Activated naive CD4-positive, alpha-beta T cell treated with anti-CD3 and anti-CD28 coated beads, Interleukin-2, amount 50 U/mL, for 72 hours (primary cell): ENCODE results near the gene CRYBA1. TPM values are rescaled to one million over a fixed set of nuclear protein-coding genes. Genes with fewer than 3 reads are reported as not detected.
"Not testable (repeated sequence)": the region's sequence is repeated elsewhere in the genome, so short reads cannot be mapped to it uniquely, and the experiment has no call there.

Source experiments
- ATAC-seq, 2 donors: fragments of 150-1000 bp; cut with Tn5 transposase; 2 replicates each; pipeline ENCODE4 v1.10.0; 2021; ENCODE audit warnings: mild to moderate bottlenecking in 2 of 2, moderate library complexity in 2 of 2
- DNase-seq, 2 donors: peaks; one replicate each; pipeline ENCODE4 v3.0.0; 2021 to 2022; ENCODE audit warnings: low spot score in 2 of 2
- H3K27ac Mint-ChIP-seq, 2 donors: one replicate each; pipeline ENCODE4 v1.8.0; 2022; ENCODE audit warnings: mild to moderate bottlenecking in 2 of 2, mixed read lengths in 2 of 2
- H3K36me3 Mint-ChIP-seq, 2 donors: one replicate each; pipeline ENCODE4 v1.8.0; 2022; ENCODE audit warnings: mixed read lengths in 2 of 2
- H3K9me3 Mint-ChIP-seq, 2 donors: one replicate each; pipeline ENCODE4 v1.8.0; 2022; ENCODE audit warnings: mixed read lengths in 2 of 2
- total RNA-seq, 2 donors: library from RNA; stranded (reverse); gene quantifications; one replicate each; pipeline ENCODE4 v1.2.3, GENCODE V29; 2022

The CRYBA1 gene
- total RNA-seq, 2 donors from 2014 or later: not detected

DNA sequence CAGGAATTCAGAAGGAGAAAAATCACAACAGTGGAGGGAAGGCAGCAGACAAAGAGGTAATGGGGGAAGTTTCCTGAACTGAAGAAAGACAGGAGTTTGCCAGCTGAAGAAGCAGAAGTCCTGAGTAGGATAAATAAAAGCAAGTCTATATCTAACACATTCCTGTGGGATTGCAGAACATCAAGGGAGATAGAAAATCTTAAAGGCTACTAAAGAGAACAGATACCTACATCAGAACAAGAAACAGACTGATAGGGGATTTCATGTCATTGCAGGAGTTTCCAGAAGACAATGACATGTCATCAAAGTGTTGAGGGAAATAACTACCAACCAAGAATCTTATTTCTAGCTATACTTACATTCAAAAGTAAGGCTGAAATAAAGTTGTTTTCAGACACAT lies 21.3 kb upstream of the CRYBA1 start:
- no peaks in the 10 kb centered on the region for H3K36me3 Mint-ChIP-seq
- DNase-seq: no peak
- no peak for ATAC-seq
- H3K27ac Mint-ChIP-seq: no peak overlapping the region
- no peaks in the 10 kb centered on the region for H3K9me3 Mint-ChIP-seq

DNA sequence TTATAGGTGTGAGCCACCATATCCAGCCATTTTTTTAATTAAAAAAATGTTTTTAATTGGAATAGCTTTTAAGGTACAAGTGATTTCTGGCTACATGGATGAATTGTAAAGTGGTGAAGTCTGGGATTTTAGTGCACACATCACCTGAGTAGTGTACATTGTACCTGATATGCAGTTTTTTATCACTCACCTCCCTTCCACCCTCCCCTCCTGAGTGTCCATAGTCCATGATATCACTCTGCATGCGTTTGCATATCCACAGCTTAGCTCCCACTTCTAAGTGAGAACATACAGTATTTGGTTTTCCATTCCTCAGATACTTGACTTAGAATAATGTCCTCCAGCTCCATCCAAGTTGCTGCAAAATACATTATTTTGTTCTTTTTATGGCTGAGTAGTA lies 13.4 kb upstream of the CRYBA1 start:
- ATAC-seq (no peak), DNase-seq (no peak)
- Mint-ChIP-seq H3K36me3 (no peaks in the 10 kb centered on the region), H3K27ac (no peak overlapping the region), H3K9me3 (no peaks in the 10 kb centered on the region)

DNA sequence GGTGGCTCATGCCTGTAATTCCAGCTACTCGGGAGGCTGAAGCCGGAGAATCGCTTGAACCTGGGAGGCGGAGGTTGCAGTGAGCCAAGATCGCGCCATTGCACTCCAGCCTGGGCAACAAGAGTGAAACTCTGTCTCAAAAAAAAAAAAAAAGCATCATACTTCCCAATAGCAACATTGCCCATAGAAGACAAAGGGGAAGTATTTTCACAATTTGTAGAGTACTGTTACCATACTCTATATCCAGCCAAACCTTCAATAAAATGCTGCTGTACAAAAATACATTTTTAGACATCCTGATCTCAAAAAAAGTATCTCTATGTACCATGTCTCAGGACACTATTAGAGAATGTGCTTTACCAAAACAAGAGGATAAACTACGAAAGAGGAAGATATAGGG lies 11.7 kb upstream of the CRYBA1 start:
- not testable (repeated sequence) for H3K36me3 Mint-ChIP-seq, DNase-seq, ATAC-seq, H3K27ac Mint-ChIP-seq, H3K9me3 Mint-ChIP-seq

DNA sequence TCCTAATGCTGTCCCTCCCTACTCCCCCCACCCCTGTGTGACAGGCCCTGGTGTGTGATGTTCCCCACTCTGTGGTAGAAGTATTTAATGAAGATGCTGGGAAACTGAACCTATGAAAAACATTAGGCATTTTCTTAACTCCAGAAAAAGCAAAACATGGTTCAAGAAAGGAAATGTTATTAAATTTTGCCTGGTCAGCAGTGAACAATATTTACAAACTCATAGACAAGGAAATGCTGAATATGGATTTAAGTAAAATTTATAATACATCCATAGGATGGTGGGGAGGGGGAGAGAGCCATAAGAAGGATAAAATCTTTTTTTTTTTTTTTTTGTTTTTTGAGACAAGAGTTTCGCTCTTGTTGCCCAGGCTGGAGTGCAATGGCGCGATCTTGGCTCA lies 10.8 kb upstream of the CRYBA1 start:
- H3K36me3 Mint-ChIP-seq: no peaks in the 10 kb centered on the region
- no peak for DNase-seq
- no peak overlapping the region for H3K27ac Mint-ChIP-seq

DNA sequence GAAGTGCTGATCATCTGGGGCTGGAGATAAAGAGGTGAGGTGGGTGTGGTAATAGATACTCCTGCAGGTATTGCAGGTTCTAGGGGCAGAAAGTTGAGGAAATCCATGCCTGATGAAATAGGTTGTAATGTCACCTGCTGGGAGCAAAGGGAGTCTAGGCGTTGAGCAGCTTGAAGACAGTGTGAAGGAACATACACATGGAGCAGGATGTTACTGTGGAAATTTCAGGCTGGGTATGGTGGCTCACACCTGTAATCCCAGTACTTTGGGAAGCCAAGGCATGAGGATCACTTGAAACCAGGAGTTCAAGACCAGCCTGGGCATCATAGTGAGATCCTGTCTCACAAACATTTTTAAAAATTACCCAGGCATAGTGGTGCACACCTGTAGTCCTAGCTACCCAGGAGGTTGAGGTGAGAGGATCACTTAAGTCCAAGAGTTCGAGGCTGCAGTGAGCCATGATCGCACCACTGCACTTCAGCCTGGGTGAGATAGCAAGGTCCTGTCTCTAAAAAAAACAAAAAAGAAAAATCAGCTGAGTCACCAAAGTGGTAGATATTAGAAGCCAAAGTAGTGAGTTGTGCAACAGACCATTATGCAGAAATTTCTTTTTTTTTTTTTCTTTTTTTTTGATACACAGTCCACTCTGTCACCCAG lies 9.1 kb upstream of the CRYBA1 start:
- no peak overlapping the region for H3K27ac Mint-ChIP-seq
- ATAC-seq (no peak), DNase-seq (no peak)
- H3K9me3 Mint-ChIP-seq: no peaks in the 10 kb centered on the region
- no peaks in the 10 kb centered on the region for H3K36me3 Mint-ChIP-seq

More for the DNA sequence above, 10.8 kb upstream of the CRYBA1 start:
- no peaks in the 10 kb centered on the region for H3K9me3 Mint-ChIP-seq
- no peak for ATAC-seq

DNA sequence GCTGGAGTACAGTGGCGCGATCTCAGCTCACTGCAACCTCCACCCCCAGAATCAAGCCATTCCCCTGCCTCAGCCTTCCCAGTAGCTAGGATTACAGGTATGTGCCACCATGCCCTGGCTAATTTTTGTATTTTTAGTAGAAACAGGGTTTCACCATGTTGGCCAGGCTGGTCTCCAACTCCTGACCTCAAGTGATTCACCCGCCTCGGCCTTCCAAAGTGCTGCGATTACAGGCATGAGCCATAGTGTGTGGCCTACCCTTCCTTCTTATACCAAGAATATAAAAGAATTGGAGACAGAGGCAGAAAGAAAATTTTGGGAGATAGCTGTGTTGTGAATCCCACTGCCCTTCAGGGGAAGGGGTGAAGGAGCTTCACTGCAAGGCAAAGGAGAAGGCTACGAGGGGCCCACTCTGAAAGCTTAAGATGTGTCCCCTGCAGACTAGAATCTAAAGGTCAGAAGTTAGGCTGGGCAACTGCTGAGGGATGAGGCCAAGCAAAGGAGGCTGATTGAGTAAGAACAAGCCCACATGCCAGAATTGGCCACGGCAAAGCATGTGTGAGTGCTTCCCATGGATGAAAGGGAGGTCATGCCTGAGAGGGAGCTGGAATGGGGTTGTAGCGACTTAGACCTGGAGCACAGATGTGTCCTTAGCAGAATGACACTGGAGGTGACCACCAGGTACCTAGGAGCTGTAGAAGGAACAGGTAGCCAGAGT lies 8.4 kb upstream of the CRYBA1 start:
- Mint-ChIP-seq H3K27ac (no peak overlapping the region), H3K9me3 (no peaks in the 10 kb centered on the region), H3K36me3 (no peaks in the 10 kb centered on the region)
- ATAC-seq: no peak
- no peak for DNase-seq

DNA sequence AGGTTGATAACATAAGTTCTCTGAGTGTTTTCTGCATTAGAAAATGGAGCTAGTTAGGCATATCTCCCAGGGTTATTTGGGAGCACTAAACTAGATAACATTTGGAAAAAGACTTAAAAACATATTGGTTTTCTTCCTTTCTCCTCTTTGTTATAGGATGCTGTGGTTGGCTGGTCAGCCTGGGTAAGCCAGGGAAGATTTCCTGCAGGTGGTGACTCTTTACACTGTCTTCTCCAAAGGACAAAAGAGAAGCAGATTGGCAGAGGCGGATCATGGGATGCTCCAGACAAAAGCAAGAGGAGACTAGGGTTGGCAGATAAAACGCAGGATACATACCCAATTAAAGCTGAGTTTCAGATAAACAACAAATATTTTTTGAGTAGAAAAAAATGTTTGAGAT lies 6.2 kb upstream of the CRYBA1 start:
- DNase-seq: no peak
- H3K9me3 Mint-ChIP-seq: no peaks in the 10 kb centered on the region
- ATAC-seq: no peak
- no peak overlapping the region for H3K27ac Mint-ChIP-seq
- no peaks in the 10 kb centered on the region for H3K36me3 Mint-ChIP-seq

DNA sequence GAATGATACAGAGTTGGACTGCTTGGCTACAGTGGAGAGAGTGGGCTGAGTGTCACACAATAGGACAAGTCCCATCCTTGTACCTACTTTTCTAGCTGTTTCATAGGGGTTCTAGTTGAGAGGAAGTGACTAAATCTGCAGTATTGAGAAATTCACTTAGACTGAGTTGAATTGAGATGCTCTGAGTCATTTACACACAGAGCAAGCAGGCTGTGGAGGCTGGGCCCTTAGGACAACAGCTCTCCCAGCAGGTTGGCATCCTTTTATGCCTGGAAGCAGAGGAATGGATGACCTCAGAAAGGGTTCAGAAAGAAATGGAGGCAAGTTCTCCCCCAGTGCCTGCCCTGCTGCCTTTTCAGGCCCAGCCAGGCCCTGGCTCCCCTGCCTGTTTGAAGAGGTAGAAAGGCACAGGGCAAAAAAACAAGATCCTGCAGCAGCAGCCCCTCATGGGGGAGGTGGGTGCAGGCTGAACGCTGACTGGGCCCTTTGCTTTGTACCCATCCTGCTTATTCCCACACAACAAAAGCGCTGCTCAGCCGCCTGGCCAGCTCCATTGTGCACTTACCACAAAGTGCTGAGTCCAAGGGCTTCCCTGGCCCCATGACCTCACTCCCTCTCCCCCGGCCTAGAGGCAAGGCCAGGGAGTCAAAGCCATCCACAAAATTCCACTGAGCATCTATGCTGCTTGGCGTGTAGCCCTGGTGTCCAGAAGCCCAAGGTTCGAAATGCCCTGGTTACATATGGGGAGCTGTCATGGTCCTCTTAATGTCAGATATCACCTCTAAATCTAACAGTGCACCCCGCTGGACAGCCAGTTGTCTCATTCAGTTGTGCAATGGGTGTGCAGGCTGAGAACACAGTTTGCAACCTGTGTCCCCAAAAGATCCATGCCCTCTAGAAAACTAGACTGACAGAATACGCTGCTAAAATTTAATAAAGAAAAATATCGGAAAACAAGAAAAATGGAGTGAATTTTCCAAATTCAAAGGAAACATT lies 5.4 kb upstream of the CRYBA1 start:
- ATAC-seq (peak; percentile 97 to 99), DNase-seq (peak in 1 of 2 donors; percentile 21)
- Mint-ChIP-seq H3K36me3 (no peaks in the 10 kb centered on the region), H3K27ac (peak overlapping the region in 1 of 2 donors; percentile 4), H3K9me3 (no peaks in the 10 kb centered on the region)

DNA sequence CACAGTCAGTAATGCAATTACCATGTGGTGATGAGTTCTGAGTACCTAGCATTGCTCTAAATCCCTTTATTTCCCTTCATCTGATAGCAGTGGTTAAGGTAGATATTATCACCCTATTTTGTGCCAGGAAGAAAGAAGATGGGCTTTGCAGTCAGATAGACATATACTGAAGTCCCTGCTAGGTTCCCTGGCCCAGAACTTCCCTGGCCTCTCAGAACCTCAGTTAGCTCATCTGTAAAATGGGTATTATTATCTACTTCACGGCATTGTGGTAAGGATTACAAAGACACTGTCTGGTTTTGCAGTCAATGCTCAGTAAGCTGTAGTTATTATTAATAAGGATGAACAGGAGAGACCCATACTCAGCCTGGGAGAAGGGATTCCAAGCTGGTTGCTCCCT lies 4.6 kb upstream of the CRYBA1 start:
- Mint-ChIP-seq H3K9me3 (no peaks in the 10 kb centered on the region), H3K36me3 (no peaks in the 10 kb centered on the region), H3K27ac (no peak overlapping the region)
- ATAC-seq: no peak
- no peak for DNase-seq

DNA sequence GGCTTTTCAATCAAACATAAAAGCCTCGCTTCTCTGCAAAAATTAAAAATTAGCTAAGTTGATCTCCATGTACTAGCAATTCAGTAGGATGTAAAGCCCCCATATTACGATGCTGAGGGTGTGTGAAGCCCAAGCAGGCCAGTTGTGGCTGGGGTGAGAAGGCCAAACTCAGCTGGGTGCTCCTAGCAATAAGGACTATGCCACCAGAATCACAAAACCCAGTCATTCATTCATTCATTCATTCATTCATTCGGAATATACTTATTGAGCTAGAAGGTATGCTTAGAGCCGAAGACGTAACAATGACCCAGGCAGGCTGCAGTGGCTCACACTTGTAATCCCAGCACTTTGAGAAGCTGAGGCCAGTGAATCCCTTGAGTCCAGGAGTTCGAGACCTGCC lies 3.9 kb upstream of the CRYBA1 start:
- DNase-seq (no peak), ATAC-seq (no peak)
- Mint-ChIP-seq H3K36me3 (no peaks in the 10 kb centered on the region), H3K27ac (no peak overlapping the region), H3K9me3 (no peaks in the 10 kb centered on the region)

DNA sequence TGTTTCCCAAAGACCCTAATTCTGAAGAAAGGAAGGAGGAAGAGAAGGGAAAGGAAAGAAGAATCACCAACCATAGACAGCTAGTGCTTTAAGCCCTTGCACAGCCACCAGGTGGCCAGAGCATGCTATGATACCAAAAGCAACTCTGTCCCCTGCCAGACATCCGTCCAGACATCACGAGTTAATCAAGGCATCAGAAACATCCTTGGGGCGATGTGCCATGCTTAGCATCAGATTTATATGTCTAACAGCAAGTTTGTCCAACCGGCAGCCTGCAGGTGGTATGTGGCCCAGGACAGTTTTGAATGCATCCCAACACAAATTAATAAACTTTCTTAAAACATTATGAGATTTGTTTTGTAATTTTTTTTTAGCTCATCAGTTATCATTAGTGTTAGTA lies 2.9 kb upstream of the CRYBA1 start:
- H3K9me3 Mint-ChIP-seq: no peaks in the 10 kb centered on the region

DNA sequence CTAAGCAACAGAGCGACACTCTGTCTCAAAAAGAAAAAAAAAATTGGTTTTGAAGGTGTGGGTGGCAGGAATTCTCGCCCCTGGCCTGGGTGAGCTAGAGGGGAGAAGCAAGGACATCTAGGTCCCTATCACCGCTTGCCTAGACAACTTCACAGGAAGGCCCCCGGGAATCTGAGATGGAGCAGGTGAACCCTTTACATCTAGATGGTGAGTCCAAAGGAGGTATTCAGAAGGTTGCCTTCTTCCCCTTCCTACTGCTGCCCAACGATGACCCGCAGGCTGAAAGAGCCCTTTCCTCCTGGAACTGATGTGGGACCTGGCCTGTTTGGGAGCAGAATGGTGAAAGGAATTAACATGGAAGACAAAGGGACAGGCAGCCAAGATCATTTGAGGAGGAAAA lies 1.3 kb upstream of the CRYBA1 start:
- H3K36me3 Mint-ChIP-seq: no peaks in the 10 kb centered on the region

More for the DNA sequence above, 2.9 kb upstream of the CRYBA1 start:
- DNase-seq (no peak), ATAC-seq (no peak)
- Mint-ChIP-seq H3K27ac (no peak overlapping the region), H3K36me3 (no peaks in the 10 kb centered on the region)

DNA sequence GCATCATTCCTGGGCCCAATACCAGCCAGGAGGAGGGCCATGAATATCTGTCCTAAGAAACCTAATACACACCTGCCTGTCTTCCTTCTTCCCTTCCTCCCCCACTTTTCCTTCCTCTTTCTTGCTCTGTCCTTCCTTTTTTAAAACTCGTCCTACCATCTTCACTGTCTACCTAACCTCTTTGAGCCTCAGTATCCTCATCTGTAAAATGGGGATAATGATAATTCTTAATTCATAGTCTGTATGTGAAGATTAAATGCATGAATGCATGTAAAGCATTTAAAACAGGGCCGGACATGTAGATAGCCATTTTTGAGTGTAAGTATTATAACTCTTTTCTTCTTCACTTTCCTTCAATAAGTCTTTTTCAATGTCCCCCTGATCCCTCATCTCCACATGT lies 560 bp downstream of the CRYBA1 start:
- no peak for DNase-seq
- H3K27ac Mint-ChIP-seq: peak overlapping the region in 1 of 2 donors; percentile 33
- no peak for ATAC-seq
- no peaks in the 10 kb centered on the region for H3K9me3 Mint-ChIP-seq
- no peaks in the 10 kb centered on the region for H3K36me3 Mint-ChIP-seq

More for the DNA sequence above, 1.3 kb upstream of the CRYBA1 start:
- Mint-ChIP-seq H3K9me3 (no peaks in the 10 kb centered on the region), H3K27ac (no peak overlapping the region)
- DNase-seq: no peak
- no peak for ATAC-seq

DNA sequence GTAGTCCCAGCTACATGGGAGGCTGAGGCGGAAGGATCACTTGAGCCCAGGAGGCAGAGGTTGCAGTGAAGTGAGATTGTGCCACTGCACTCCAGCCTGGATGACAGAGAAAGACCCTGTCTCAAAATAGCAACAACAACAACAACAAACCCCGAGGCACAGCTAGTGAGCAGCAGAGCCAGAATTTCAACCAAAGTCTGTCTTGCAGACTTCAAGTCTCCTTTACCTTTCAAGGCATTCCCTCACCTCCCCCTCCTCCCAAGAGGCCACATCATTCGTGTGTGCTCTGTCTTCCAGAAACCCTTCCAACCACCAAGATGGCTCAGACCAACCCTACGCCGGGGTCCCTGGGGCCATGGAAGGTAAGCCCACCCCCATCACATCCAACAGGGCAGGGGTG lies 2.2 kb downstream of the CRYBA1 start:
- DNase-seq: no peak
- no peaks in the 10 kb centered on the region for H3K36me3 Mint-ChIP-seq
- H3K27ac Mint-ChIP-seq: no peak overlapping the region

DNA sequence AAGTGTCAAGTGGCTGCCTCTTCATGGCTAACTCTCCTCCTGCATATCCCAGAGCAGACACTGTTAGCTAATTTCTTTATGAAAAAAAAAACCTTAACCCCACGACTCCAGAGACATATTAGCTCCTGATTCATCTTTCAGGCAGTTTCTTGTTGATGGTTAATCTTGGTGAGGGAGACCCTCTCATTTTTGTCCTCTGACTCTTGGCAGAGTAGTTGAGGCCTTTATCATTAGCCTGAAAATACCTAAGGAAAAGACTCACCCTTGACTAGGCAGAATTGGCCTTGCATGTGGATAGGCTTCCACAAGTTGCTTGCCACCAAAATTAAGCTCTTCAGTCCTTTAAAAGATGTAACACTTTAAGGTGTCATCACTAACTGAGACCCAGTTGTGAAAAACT lies 4.0 kb downstream of the CRYBA1 start:
- H3K27ac Mint-ChIP-seq: no peak overlapping the region
- H3K36me3 Mint-ChIP-seq: no peaks in the 10 kb centered on the region
- H3K9me3 Mint-ChIP-seq: no peaks in the 10 kb centered on the region
- no peak for ATAC-seq
- DNase-seq: no peak

More for the DNA sequence above, 2.2 kb downstream of the CRYBA1 start:
- H3K9me3 Mint-ChIP-seq: no peaks in the 10 kb centered on the region
- ATAC-seq: no peak

DNA sequence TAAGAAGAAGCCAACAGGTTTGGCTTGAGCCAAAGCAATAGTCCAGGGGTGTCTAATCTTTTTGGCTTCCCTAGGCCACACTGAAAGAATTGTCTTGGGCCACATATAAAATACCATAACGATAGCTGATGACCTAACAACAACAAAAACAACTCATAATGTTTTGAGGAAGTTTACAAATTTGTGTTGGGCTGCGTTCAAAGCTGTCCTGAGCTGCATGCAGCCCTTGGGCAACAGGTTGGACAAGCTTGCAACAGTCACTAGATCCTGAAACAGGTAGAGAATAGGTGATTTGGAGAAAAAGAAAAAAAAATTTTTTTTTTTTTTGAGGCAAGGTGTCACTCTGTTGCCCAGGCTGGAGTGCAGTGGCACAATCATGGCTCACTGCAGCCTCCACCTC lies 4.5 kb downstream of the CRYBA1 start:
- DNase-seq (no peak), ATAC-seq (no peak)
- peaks cover 0 to 4% of the 10 kb centered on the region in 2 donors for H3K36me3 Mint-ChIP-seq
- H3K9me3 Mint-ChIP-seq: no peaks in the 10 kb centered on the region
- no peak overlapping the region for H3K27ac Mint-ChIP-seq
